OCI-LY7 (cell line): ENCODE results near the gene KDM8. TPM values are rescaled to one million over a fixed set of nuclear protein-coding genes. Genes with fewer than 3 reads are reported as not detected.

Source experiments
- BruUV-seq: library from RNA; stranded (reverse); fragments of 400-500 nt; replicated peaks from 2 replicates; lab custom pipeline; 2021; lab: Mats Ljungman, UMichigan
- CTCF ChIA-PET: fragments of 300-600 bp; sonication (Branson Sonifier 250); formaldehyde crosslinking; loops from one replicate; lab custom pipeline; 2022; ENCODE audit warnings: antibody characterized with exemption; ENCODE audit not compliant: unreplicated experiment; lab: Charles Lee
- POLR2A ChIA-PET: fragments of 300-600 bp; sonication (Branson Sonifier 250); formaldehyde crosslinking; loops from one replicate; lab custom pipeline; 2022; ENCODE audit warnings: antibody characterized with exemption; lab: Charles Lee
- DNase-seq: peaks from one replicate; pipeline ENCODE4 v3.0.0-alpha.2; 2015; ENCODE audit warnings: low spot score
- H2AFZ ChIP-seq: fragments of 200-600 bp; sonication (generic), shearing (Covaris generic); 2 replicates; pipeline ENCODE4 v1.6.1; 2014; ENCODE audit warnings: mild to moderate bottlenecking, antibody characterized with exemption, low read length, moderate library complexity
- H3K27ac ChIP-seq: fragments of 200-600 bp; sonication (generic); 2 replicates; pipeline ENCODE4 v1.5.1; 2014; ENCODE audit warnings: mixed run types, low read depth, mild to moderate bottlenecking, moderate library complexity, low read length, inconsistent platforms; ENCODE audit not compliant: poor library complexity, severe bottlenecking
- H3K36me3 ChIP-seq: fragments of 200-600 bp; sonication (generic); 2 replicates; pipeline ENCODE4 v1.6.1; 2014; ENCODE audit warnings: mild to moderate bottlenecking, antibody characterized with exemption, low read length, moderate library complexity, mixed read lengths; ENCODE audit not compliant: insufficient read depth
- H3K4me1 ChIP-seq: fragments of 200-600 bp; sonication (generic); 2 replicates; pipeline ENCODE4 v1.5.1; 2014; ENCODE audit warnings: mild to moderate bottlenecking, low read length; ENCODE audit not compliant: insufficient read depth, poor library complexity, severe bottlenecking
- H3K4me2 ChIP-seq: fragments of 200-600 bp; sonication (generic); 2 replicates; pipeline ENCODE4 v1.6.1; 2014; ENCODE audit warnings: mild to moderate bottlenecking, low read length
- H3K4me3 ChIP-seq: fragments of 200-600 bp; sonication (generic); 2 replicates; pipeline ENCODE4 v1.5.1; 2014; ENCODE audit warnings: mild to moderate bottlenecking, low read depth, low read length; ENCODE audit not compliant: poor library complexity, severe bottlenecking
- H3K79me2 ChIP-seq: fragments of 200-600 bp; sonication (generic); 2 replicates; pipeline ENCODE4 v1.6.1; 2016; ENCODE audit warnings: low read depth, mild to moderate bottlenecking, low read length, moderate library complexity, mixed read lengths; ENCODE audit not compliant: insufficient read depth
- H3K9me2 ChIP-seq: fragments of 200-600 bp; sonication (generic); 2 replicates; pipeline ENCODE4 v1.6.1; 2016; ENCODE audit warnings: mild to moderate bottlenecking, low read length, mixed read lengths; ENCODE audit not compliant: insufficient read depth
- H3K9me3 ChIP-seq: fragments of 200-600 bp; sonication (generic); 2 replicates; pipeline ENCODE4 v1.6.1; 2014; ENCODE audit warnings: mild to moderate bottlenecking, mixed run types, low read length, mixed read lengths
- H4K20me1 ChIP-seq: fragments of 200-600 bp; sonication (generic); 2 replicates; pipeline ENCODE4 v1.6.1; 2014; ENCODE audit warnings: mild to moderate bottlenecking, antibody characterized with exemption, low read length, moderate library complexity, mixed read lengths; ENCODE audit not compliant: insufficient read depth
- EZH2phosphoT487 ChIP-seq: fragments of 200-600 bp; sonication (generic); IDR thresholded peaks from 2 replicates; pipeline ENCODE4 v1.6.1; 2018; ENCODE audit warnings: low read depth, borderline replicate concordance, mild to moderate bottlenecking, mixed run types, antibody characterized with exemption, low read length, moderate library complexity, mixed read lengths
- intact Hi-C: fragments of 100-400 bp; cut with micrococcal nuclease; formaldehyde crosslinking; loops from one replicate; pipeline ENCODE4 v1.10.0; 2022; ENCODE audit not compliant: unreplicated experiment
- total RNA-seq, 2 experiments: library from RNA; depleted of rRNA in 1 of 2; stranded (reverse); fragments of >200 nt in 1 of 2; shearing (Covaris generic) in 1 of 2; gene quantifications; 2 replicates each; pipeline ENCODE4 v1.2.3, GENCODE V29; 2014 to 2022
- TF ChIP-seq, protein P1 (sequence below): fragments of 200-600 bp; sonication (generic); conservative IDR thresholded peaks from 2 replicates; pipeline ENCODE4 v1.5.1; 2014; ENCODE audit warnings: mild to moderate bottlenecking, antibody characterized with exemption, low read length, moderate library complexity, mixed read lengths

Gene KDM8
- total RNA-seq, 2 experiments from 2014 or later: 14.2 to 14.5 TPM

- Histone ChIP-seq H2AFZ (no peak overlapping the region), H3K4me1 (peaks cover 19% of the 10 kb centered on the region), H3K79me2 (no peaks in the 10 kb centered on the region), H3K27ac (no peak overlapping the region), H4K20me1 (no peaks in the 10 kb centered on the region), H3K9me3 (no peaks in the 10 kb centered on the region), H3K4me2 (no peak overlapping the region), H3K36me3 (no peaks in the 10 kb centered on the region), H3K4me3 (no peak overlapping the region), H3K9me2 (no peaks in the 10 kb centered on the region)
- POLR2A ChIA-PET: no interaction called here
- CTCF ChIA-PET: no interaction called here
- BruUV-seq: no TSS peak
- intact Hi-C loops: no loop called here
- TF ChIP-seq, protein P1, sequence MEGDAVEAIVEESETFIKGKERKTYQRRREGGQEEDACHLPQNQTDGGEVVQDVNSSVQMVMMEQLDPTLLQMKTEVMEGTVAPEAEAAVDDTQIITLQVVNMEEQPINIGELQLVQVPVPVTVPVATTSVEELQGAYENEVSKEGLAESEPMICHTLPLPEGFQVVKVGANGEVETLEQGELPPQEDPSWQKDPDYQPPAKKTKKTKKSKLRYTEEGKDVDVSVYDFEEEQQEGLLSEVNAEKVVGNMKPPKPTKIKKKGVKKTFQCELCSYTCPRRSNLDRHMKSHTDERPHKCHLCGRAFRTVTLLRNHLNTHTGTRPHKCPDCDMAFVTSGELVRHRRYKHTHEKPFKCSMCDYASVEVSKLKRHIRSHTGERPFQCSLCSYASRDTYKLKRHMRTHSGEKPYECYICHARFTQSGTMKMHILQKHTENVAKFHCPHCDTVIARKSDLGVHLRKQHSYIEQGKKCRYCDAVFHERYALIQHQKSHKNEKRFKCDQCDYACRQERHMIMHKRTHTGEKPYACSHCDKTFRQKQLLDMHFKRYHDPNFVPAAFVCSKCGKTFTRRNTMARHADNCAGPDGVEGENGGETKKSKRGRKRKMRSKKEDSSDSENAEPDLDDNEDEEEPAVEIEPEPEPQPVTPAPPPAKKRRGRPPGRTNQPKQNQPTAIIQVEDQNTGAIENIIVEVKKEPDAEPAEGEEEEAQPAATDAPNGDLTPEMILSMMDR: no peak
- no peak for TF ChIP-seq EZH2phosphoT487
- no peak for DNase-seq
Observed at GRCh38 chr16:27195941-27196595, 7.3 kb upstream of the KDM8 start.

- H3K27ac ChIP-seq: no peak overlapping the region
- H3K4me2 ChIP-seq: no peak overlapping the region
- H3K79me2 ChIP-seq: no peaks in the 10 kb centered on the region
- TF ChIP-seq, protein P1: no peak
- no peak for TF ChIP-seq EZH2phosphoT487
- ChIA-PET POLR2A (no interaction called here), CTCF (no interaction called here)
- H3K9me3 ChIP-seq: no peaks in the 10 kb centered on the region
- H2AFZ ChIP-seq: no peak overlapping the region
- DNase-seq: no peak
- intact Hi-C loops: no loop called here
- no peaks in the 10 kb centered on the region for H3K9me2 ChIP-seq
- no peak overlapping the region for H3K4me3 ChIP-seq
- H3K4me1 ChIP-seq: peaks cover 23% of the 10 kb centered on the region
- H3K36me3 ChIP-seq: no peaks in the 10 kb centered on the region
- no peaks in the 10 kb centered on the region for H4K20me1 ChIP-seq
- no TSS peak for BruUV-seq
Observed at GRCh38 chr16:27197004-27197403, 6.3 kb upstream of the KDM8 start.
